ENCODE data around the gene DAB1.

DNA sequence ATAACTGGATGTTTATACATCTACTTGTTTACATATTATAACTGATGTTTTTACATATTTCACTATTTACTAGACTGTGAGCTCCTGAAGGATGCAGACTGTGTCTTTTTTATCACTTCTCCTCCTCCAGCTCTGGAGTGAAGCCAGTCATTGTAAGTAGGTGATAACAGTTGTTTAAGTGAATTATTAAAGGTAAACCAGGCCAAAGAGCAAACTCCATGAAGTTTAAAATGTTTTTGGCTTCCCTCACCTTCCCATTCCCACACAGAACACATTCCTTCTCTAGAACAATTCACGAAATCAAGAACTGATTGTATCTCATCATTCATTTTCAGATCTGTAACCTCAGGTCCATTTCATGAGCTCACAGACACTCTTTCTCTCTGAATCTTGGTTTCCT lies 98.3 kb downstream of the DAB1 start:
- TF ChIP-seq, protein P1, sequence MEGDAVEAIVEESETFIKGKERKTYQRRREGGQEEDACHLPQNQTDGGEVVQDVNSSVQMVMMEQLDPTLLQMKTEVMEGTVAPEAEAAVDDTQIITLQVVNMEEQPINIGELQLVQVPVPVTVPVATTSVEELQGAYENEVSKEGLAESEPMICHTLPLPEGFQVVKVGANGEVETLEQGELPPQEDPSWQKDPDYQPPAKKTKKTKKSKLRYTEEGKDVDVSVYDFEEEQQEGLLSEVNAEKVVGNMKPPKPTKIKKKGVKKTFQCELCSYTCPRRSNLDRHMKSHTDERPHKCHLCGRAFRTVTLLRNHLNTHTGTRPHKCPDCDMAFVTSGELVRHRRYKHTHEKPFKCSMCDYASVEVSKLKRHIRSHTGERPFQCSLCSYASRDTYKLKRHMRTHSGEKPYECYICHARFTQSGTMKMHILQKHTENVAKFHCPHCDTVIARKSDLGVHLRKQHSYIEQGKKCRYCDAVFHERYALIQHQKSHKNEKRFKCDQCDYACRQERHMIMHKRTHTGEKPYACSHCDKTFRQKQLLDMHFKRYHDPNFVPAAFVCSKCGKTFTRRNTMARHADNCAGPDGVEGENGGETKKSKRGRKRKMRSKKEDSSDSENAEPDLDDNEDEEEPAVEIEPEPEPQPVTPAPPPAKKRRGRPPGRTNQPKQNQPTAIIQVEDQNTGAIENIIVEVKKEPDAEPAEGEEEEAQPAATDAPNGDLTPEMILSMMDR (IDR thresholded peaks at IDR 0.05; ENCODE audit: insufficient read depth, low read length, poor library complexity, severe bottlenecking), result no peak
- no peak for TF ChIP-seq EZH2phosphoT487 (conservative IDR thresholded peaks at IDR 0.05; ENCODE audit: low read length)
